IPS DF 6.9 (cell line): Measurements from ENCODE around the gene RSBN1L.
"Not testable (repeated sequence)": the region's sequence is repeated elsewhere in the genome, so short reads cannot be mapped to it uniquely, and the experiment has no call there.

ENCODE experiments used
- DNase-seq: peaks from one replicate; pipeline ENCODE4 v3.0.0-alpha.2; 2013; ENCODE audit warnings: low read depth, low spot score
- H3K27ac ChIP-seq: one replicate; pipeline ENCODE4 v1.5.1; 2013; ENCODE audit warnings: low read length, control low read depth
- H3K27me3 ChIP-seq: 2 replicates; pipeline ENCODE4 v1.6.1; 2013; ENCODE audit warnings: mild to moderate bottlenecking, low read length; ENCODE audit not compliant: control insufficient read depth, insufficient read depth
- H3K36me3 ChIP-seq: 2 replicates; pipeline ENCODE4 v1.6.1; 2013; ENCODE audit warnings: low read length; ENCODE audit not compliant: control insufficient read depth, insufficient read depth
- H3K4me1 ChIP-seq: 2 replicates; pipeline ENCODE4 v1.6.1; 2013; ENCODE audit warnings: low read length; ENCODE audit not compliant: control insufficient read depth, insufficient read depth
- H3K4me3 ChIP-seq: 2 replicates; pipeline ENCODE4 v1.5.1; 2013; ENCODE audit warnings: mild to moderate bottlenecking, low read length
- H3K9me3 ChIP-seq: 2 replicates; pipeline ENCODE4 v1.6.1; 2013; ENCODE audit warnings: low read length, inconsistent platforms; ENCODE audit not compliant: control insufficient read depth, insufficient read depth
- WGBS: extraction: QIAGEN DNeasy Blood & Tissue Kit; methylation state at CpG from one replicate; pipeline ENCODE4 v1.1.7; 2013; ENCODE audit warnings: mixed read lengths, missing lambda C conversion rate; ENCODE audit not compliant: insufficient read length, insufficient coverage; 5-methylcytosine and 5-hydroxymethylcytosine counted together

The RSBN1L gene

GRCh38 chr7:77765906-77766800 lies 69.9 kb downstream of the RSBN1L start:
- WGBS: no CpG with 5 or more reads among the region's 4 CpGs
- Histone ChIP-seq H3K27me3 (no peaks in the 10 kb centered on the region), H3K36me3 (no peaks in the 10 kb centered on the region), H3K4me3 (no peak overlapping the region), H3K9me3 (no peaks in the 10 kb centered on the region; the same call in 1 of the 2 replicates), H3K4me1 (no peaks in the 10 kb centered on the region), H3K27ac (no peak overlapping the region)
- no peak for DNase-seq

- DNase-seq: no peak
- Histone ChIP-seq H3K4me1 (no peaks in the 10 kb centered on the region), H3K4me3 (no peak overlapping the region), H3K27me3 (no peaks in the 10 kb centered on the region), H3K27ac (no peak overlapping the region), H3K9me3 (no peaks in the 10 kb centered on the region; the same call in 1 of the 2 replicates), H3K36me3 (no peaks in the 10 kb centered on the region)
- WGBS: no CpG with 5 or more reads among the region's 6 CpGs
Measured at GRCh38 chr7:77766801-77767605, 70.7 kb downstream of the RSBN1L start.

GRCh38 chr7:77770316-77770715 lies 74.1 kb downstream of the RSBN1L start:
- Histone ChIP-seq H3K9me3 (no peaks in the 10 kb centered on the region; the same call in 1 of the 2 replicates), H3K27ac (no peak overlapping the region), H3K4me3 (no peak overlapping the region), H3K36me3 (no peaks in the 10 kb centered on the region), H3K4me1 (no peaks in the 10 kb centered on the region), H3K27me3 (no peaks in the 10 kb centered on the region)
- no CpG with 5 or more reads among the region's 8 CpGs for WGBS
- no peak for DNase-seq

- H3K36me3 ChIP-seq: no peaks in the 10 kb centered on the region
- H3K27ac ChIP-seq: no peak overlapping the region
- H3K27me3 ChIP-seq: no peaks in the 10 kb centered on the region
- DNase-seq: no peak
- H3K4me1 ChIP-seq: no peaks in the 10 kb centered on the region
- H3K4me3 ChIP-seq: no peak overlapping the region
- H3K9me3 ChIP-seq: no peaks in the 10 kb centered on the region; the same call in 1 of the 2 replicates
Measured at GRCh38 chr7:77771901-77772300, 75.6 kb downstream of the RSBN1L start.

GRCh38 chr7:77778535-77778934 lies 82.3 kb downstream of the RSBN1L start:
- Histone ChIP-seq H3K36me3 (no peaks in the 10 kb centered on the region), H3K27ac (no peak overlapping the region), H3K4me1 (no peaks in the 10 kb centered on the region)

GRCh38 chr7:77782383-77782782 lies 86.1 kb downstream of the RSBN1L start:
- Histone ChIP-seq H3K36me3 (no peaks in the 10 kb centered on the region), H3K27me3 (no peaks in the 10 kb centered on the region), H3K27ac (no peak overlapping the region), H3K4me1 (no peaks in the 10 kb centered on the region), H3K4me3 (no peak overlapping the region), H3K9me3 (no peaks in the 10 kb centered on the region)
- DNase-seq: no peak
- WGBS: 100% methylated on average over 2 of the region's 4 CpGs

More at GRCh38 chr7:77778535-77778934, 82.3 kb downstream of the RSBN1L start:
- Histone ChIP-seq H3K27me3 (no peaks in the 10 kb centered on the region), H3K4me3 (no peak overlapping the region), H3K9me3 (no peaks in the 10 kb centered on the region)
- WGBS: no CpG with 5 or more reads among the region's 2 CpGs
- no peak for DNase-seq

- no CpG with 5 or more reads among the region's 1 CpG for WGBS
- H3K4me1 ChIP-seq: no peaks in the 10 kb centered on the region
- H3K4me3 ChIP-seq: no peak overlapping the region
- H3K27ac ChIP-seq: no peak overlapping the region
- H3K9me3 ChIP-seq: no peaks in the 10 kb centered on the region
- DNase-seq: no peak
- no peaks in the 10 kb centered on the region for H3K36me3 ChIP-seq
- no peaks in the 10 kb centered on the region for H3K27me3 ChIP-seq
Measured at GRCh38 chr7:77783111-77783510, 86.9 kb downstream of the RSBN1L start.

GRCh38 chr7:77783545-77783944 lies 87.3 kb downstream of the RSBN1L start:
- H3K4me3 ChIP-seq: no peak overlapping the region
- no peak overlapping the region for H3K27ac ChIP-seq
- H3K9me3 ChIP-seq: no peaks in the 10 kb centered on the region
- no peaks in the 10 kb centered on the region for H3K36me3 ChIP-seq
- no peak for DNase-seq
- no peaks in the 10 kb centered on the region for H3K4me1 ChIP-seq
- no peaks in the 10 kb centered on the region for H3K27me3 ChIP-seq
- no CpG with 5 or more reads among the region's 3 CpGs for WGBS

- H3K4me3 ChIP-seq, H3K27ac ChIP-seq, H3K36me3 ChIP-seq, H3K27me3 ChIP-seq, H3K4me1 ChIP-seq, DNase-seq, H3K9me3 ChIP-seq: not testable (repeated sequence)
- no CpG with 5 or more reads among the region's 10 CpGs for WGBS
Measured at GRCh38 chr7:77784426-77784825, 88.2 kb downstream of the RSBN1L start.

GRCh38 chr7:77786018-77786417 lies 89.8 kb downstream of the RSBN1L start:
- no peak for DNase-seq
- Histone ChIP-seq H3K4me1 (no peaks in the 10 kb centered on the region), H3K27ac (no peak overlapping the region), H3K4me3 (no peak overlapping the region), H3K9me3 (no peaks in the 10 kb centered on the region), H3K36me3 (no peaks in the 10 kb centered on the region), H3K27me3 (no peaks in the 10 kb centered on the region)
- WGBS: no CpG with 5 or more reads among the region's 3 CpGs
